HEK293T (cell line): ENCODE data around the gene KCNG1.

ENCODE experiments used
- BHLHE40 ChIP-seq: fragments of 450-650 bp; IDR thresholded peaks from 2 replicates; pipeline ENCODE4 v1.6.1; 2016; ENCODE audit warnings: mild to moderate bottlenecking, moderate library complexity, borderline replicate concordance
- ELF4 ChIP-seq: fragments of 450-650 bp; IDR thresholded peaks from 2 replicates; pipeline ENCODE4 v1.6.1; 2017; ENCODE audit warnings: antibody characterized with exemption
- FOXA1 ChIP-seq: fragments of 450-650 bp; IDR thresholded peaks from 2 replicates; pipeline ENCODE4 v1.6.1; 2016; ENCODE audit warnings: mild to moderate bottlenecking
- FOXK2 ChIP-seq: fragments of 450-650 bp; IDR thresholded peaks from 2 replicates; pipeline ENCODE4 v1.6.1; 2016; ENCODE audit warnings: mild to moderate bottlenecking
- FOXM1 ChIP-seq: fragments of 450-650 bp; IDR thresholded peaks from 2 replicates; pipeline ENCODE4 v1.6.1; 2017; ENCODE audit warnings: mild to moderate bottlenecking, borderline replicate concordance
- HDGF ChIP-seq: fragments of 450-650 bp; IDR thresholded peaks from 2 replicates; pipeline ENCODE4 v1.6.1; 2017; ENCODE audit warnings: antibody characterized with exemption, borderline replicate concordance
- LEF1 ChIP-seq: fragments of 450-650 bp; IDR thresholded peaks from 2 replicates; pipeline ENCODE4 v1.6.1; 2017; ENCODE audit warnings: mild to moderate bottlenecking, borderline replicate concordance
- NFRKB ChIP-seq: fragments of 450-650 bp; IDR thresholded peaks from 2 replicates; pipeline ENCODE4 v1.6.1; 2016; ENCODE audit warnings: mild to moderate bottlenecking, moderate library complexity
- SP1 ChIP-seq: fragments of 450-650 bp; IDR thresholded peaks from 2 replicates; pipeline ENCODE4 v1.6.1; 2017
- SUZ12 ChIP-seq: fragments of 450-650 bp; IDR thresholded peaks from 2 replicates; pipeline ENCODE4 v1.6.1; 2016; ENCODE audit warnings: mild to moderate bottlenecking
- TARDBP ChIP-seq: fragments of 450-650 bp; IDR thresholded peaks from 2 replicates; pipeline ENCODE4 v1.6.1; 2016
- TF ChIP-seq, protein P1 (sequence below): fragments of 450-650 bp; IDR thresholded peaks from 2 replicates; pipeline ENCODE4 v1.6.1; 2016

DNA sequence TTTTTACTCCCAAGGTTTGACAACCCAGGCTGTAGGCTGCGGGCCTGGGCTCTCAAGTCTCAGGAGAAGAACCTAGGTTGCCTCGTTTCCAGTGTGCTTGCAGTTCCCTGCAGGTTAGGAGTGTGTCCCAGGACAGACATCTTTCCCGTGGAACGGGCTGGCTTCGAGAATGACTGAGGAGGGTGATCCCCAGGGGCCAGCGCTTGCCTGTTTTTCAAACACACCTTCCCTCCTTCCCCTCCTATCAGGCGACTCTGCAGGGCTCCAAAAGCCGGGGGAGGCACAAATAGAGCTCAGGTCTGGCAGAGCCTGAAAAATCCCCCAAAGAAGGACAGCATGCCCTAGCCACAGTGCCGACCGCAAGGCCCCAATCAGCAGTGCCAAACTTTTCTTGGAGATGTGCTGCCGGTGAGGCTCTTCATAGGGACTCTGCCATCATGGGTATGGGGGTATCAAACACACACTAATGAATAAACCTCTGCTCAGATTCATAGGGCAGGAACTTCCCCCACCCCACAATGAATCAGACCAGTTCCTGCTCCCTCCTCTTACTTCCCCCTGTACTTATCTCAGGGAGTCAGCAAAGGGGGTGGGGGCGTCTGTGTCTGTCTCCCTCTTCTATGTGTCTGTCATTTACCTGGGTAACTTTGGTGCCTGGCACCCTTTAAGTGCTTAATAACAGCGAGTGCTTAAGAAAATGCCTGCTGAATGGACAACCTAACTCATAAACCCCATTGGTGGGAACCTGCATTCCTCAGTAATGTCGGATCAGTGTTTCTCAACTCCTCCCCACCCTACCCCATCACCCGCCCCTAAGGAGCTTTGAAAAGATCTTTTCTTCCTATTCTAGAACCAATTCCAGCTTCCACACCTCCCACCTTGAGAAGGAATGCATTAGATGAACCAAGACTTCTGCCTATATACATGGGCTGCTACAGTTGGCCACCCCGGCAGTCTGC, 1.6 kb downstream of the KCNG1 start:
- TF ChIP-seq FOXA1: no peak
- no peak for TF ChIP-seq SUZ12
- TF ChIP-seq HDGF: no peak
- no peak for TF ChIP-seq BHLHE40
- no peak for TF ChIP-seq NFRKB
- no peak for TF ChIP-seq LEF1
- no peak for TF ChIP-seq FOXK2
- no peak for TF ChIP-seq ELF4
- TF ChIP-seq TARDBP: no peak
- TF ChIP-seq SP1: no peak
- no peak for TF ChIP-seq FOXM1
- TF ChIP-seq, protein P1, sequence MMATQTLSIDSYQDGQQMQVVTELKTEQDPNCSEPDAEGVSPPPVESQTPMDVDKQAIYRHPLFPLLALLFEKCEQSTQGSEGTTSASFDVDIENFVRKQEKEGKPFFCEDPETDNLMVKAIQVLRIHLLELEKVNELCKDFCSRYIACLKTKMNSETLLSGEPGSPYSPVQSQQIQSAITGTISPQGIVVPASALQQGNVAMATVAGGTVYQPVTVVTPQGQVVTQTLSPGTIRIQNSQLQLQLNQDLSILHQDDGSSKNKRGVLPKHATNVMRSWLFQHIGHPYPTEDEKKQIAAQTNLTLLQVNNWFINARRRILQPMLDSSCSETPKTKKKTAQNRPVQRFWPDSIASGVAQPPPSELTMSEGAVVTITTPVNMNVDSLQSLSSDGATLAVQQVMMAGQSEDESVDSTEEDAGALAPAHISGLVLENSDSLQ: no peak
